Measurements from ENCODE around the gene FSTL3.
A peak's percentile ranks its signal among the peaks of the same experiment; 100 is the strongest.
"Not testable (repeated sequence)": the region's sequence is repeated elsewhere in the genome, so short reads cannot be mapped to it uniquely, and the experiment has no call there.

FSTL3 gene

GRCh38 chr19:666985-667573, 9.1 kb upstream of the FSTL3 start:
- H3K4me3 ChIP-seq (ENCODE audit: low read length): not testable (repeated sequence)
- peaks cover 11% of the 10 kb centered on the region for H3K4me1 ChIP-seq (ENCODE audit: control insufficient read depth, insufficient read depth, low read length)

DNA sequence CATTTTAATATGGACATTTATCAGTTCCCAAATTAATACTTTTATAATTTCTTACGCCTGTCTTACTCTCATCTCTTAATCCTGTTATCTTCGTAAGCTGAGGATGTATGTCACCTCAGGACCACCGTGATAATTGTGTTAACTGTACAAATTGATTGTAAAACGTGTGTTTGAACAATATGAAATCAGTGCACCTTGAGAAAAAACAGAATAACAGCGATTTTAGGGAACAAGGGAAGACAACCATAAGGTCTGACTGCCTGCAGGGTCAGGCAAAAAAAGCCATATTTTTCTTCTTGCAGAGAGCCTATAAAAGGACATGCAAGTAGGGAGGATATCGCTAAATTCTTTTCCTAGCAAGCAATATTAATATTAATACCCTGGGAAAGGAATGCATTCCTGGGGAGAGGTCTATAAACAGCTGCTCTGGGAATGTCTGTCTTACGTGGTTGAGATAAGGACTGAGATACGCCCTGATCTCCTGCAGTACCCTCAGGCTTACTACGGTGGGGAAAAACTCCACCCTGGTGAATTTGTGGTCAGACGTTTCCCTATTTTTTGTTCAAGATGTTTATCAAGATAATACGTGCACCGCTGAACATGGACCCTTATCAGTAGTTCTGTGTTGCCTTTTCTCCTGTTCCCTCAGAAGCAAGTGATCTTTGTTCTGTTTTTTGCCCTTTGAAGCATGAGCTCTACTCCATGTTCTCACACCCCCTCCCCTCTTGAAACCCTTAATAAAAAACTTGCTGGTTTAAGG, 7.3 kb upstream of the FSTL3 start:
- H3K4me3 ChIP-seq (ENCODE audit: low read length); H3K36me3 ChIP-seq (ENCODE audit: insufficient read depth, low read length); H3K9ac ChIP-seq (ENCODE audit: low read depth, low read length); H3K4me2 ChIP-seq (ENCODE audit: low read length); H3K27me3 ChIP-seq (ENCODE audit: control insufficient read depth, insufficient read depth, low read length); H3K4me1 ChIP-seq (ENCODE audit: control insufficient read depth, insufficient read depth, low read length); H3K9me3 ChIP-seq (replicated peaks; ENCODE audit: low read length): not testable (repeated sequence)

More at GRCh38 chr19:666985-667573, 9.1 kb upstream of the FSTL3 start:
- not testable (repeated sequence) for H3K4me2 ChIP-seq (ENCODE audit: low read length); H3K9ac ChIP-seq (ENCODE audit: low read depth, low read length); H3K9me3 ChIP-seq (replicated peaks; ENCODE audit: low read length); H3K36me3 ChIP-seq (ENCODE audit: insufficient read depth, low read length); H3K27me3 ChIP-seq (ENCODE audit: control insufficient read depth, insufficient read depth, low read length)

- Histone ChIP-seq H3K9me3 (replicated peaks; ENCODE audit: low read length) (no peaks in the 10 kb centered on the region), H3K4me2 (ENCODE audit: low read length) (no peak overlapping the region), H3K9ac (ENCODE audit: low read depth, low read length) (no peak overlapping the region), H3K36me3 (ENCODE audit: insufficient read depth, low read length) (no peaks in the 10 kb centered on the region), H3K4me1 (ENCODE audit: control insufficient read depth, insufficient read depth, low read length) (peaks cover 5% of the 10 kb centered on the region), H3K27me3 (ENCODE audit: control insufficient read depth, insufficient read depth, low read length) (no peaks in the 10 kb centered on the region), H3K4me3 (ENCODE audit: low read length) (no peak overlapping the region)
These were observed 5.5 kb upstream of the FSTL3 start for GRCh38 chr19:670609-671075.

- no peaks in the 10 kb centered on the region for H3K9me3 ChIP-seq (replicated peaks; ENCODE audit: low read length)
- H3K4me1 ChIP-seq (ENCODE audit: control insufficient read depth, insufficient read depth, low read length): peaks cover 25% of the 10 kb centered on the region
- H3K9ac ChIP-seq (ENCODE audit: low read depth, low read length): no peak overlapping the region
- H3K36me3 ChIP-seq (ENCODE audit: insufficient read depth, low read length): peaks cover 7% of the 10 kb centered on the region
- H3K27me3 ChIP-seq (ENCODE audit: control insufficient read depth, insufficient read depth, low read length): no peaks in the 10 kb centered on the region
- no peak overlapping the region for H3K4me2 ChIP-seq (ENCODE audit: low read length)
- H3K4me3 ChIP-seq (ENCODE audit: low read length): no peak overlapping the region
These were observed 1.7 kb upstream of the FSTL3 start for GRCh38 chr19:674282-675151.

DNA sequence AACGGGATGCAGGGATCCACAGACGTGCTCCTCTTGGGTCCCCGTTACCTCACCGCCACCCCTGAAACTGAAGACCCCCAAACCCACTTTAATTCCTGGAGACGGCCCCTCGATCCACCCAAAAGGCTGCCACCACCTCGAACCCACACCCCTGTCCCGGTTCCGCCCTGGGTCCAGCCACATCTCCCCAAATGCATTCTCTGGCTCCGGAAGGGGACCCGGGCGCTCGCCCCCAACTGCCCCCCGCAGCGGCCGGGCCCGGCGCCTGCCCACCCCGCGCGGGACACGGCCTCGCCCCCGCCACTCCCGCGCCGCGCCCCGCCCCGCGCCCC, 219 bp upstream of the FSTL3 start:
- peak overlapping the region; percentile 96 for H3K4me3 ChIP-seq (ENCODE audit: low read length)
- H3K4me1 ChIP-seq (ENCODE audit: control insufficient read depth, insufficient read depth, low read length): peaks cover 30% of the 10 kb centered on the region
- H3K4me2 ChIP-seq (ENCODE audit: low read length): peak overlapping the region; percentile 100
- H3K9me3 ChIP-seq (replicated peaks; ENCODE audit: low read length): no peaks in the 10 kb centered on the region
- peak overlapping the region; percentile 97 for H3K9ac ChIP-seq (ENCODE audit: low read depth, low read length)
- no peaks in the 10 kb centered on the region for H3K27me3 ChIP-seq (ENCODE audit: control insufficient read depth, insufficient read depth, low read length)
- peaks cover 7% of the 10 kb centered on the region for H3K36me3 ChIP-seq (ENCODE audit: insufficient read depth, low read length)

DNA sequence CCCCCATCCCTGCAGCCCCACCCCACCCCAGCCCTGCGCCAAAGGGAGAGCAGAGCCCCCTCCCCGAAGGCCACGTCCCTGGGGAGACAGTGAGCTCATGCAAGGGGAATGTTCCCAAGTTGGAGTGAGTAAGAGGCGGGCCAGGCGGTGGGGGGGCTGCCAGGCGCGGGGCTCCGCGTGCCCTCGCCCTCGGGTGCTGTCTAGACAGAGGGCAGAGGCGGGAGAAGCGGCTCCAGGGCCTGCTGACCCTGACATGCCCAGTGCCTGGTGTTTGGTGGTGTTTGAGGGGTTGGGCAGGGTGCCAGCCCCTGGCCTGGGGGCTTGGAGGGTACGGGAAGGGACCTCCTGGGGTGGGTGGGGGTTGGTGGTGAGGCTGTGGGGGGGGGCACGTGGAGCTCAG, 1.0 kb downstream of the FSTL3 start:
- H3K4me1 ChIP-seq (ENCODE audit: control insufficient read depth, insufficient read depth, low read length): peaks cover 30% of the 10 kb centered on the region
- peak overlapping the region; percentile 100 for H3K4me2 ChIP-seq (ENCODE audit: low read length)
- H3K4me3 ChIP-seq (ENCODE audit: low read length): peak overlapping the region; percentile 96
- H3K9me3 ChIP-seq (replicated peaks; ENCODE audit: low read length): no peaks in the 10 kb centered on the region
- peak overlapping the region; percentile 97 for H3K9ac ChIP-seq (ENCODE audit: low read depth, low read length)
- no peaks in the 10 kb centered on the region for H3K27me3 ChIP-seq (ENCODE audit: control insufficient read depth, insufficient read depth, low read length)
- peaks cover 17% of the 10 kb centered on the region for H3K36me3 ChIP-seq (ENCODE audit: insufficient read depth, low read length)

- H3K9me3 ChIP-seq (replicated peaks; ENCODE audit: low read length): no peaks in the 10 kb centered on the region
- H3K27me3 ChIP-seq (ENCODE audit: control insufficient read depth, insufficient read depth, low read length): no peaks in the 10 kb centered on the region
- H3K4me3 ChIP-seq (ENCODE audit: low read length): peak overlapping the region; percentile 96
- H3K4me2 ChIP-seq (ENCODE audit: low read length): peak overlapping the region; percentile 100
- peaks cover 30% of the 10 kb centered on the region for H3K4me1 ChIP-seq (ENCODE audit: control insufficient read depth, insufficient read depth, low read length)
- H3K36me3 ChIP-seq (ENCODE audit: insufficient read depth, low read length): peaks cover 23% of the 10 kb centered on the region
- H3K9ac ChIP-seq (ENCODE audit: low read depth, low read length): peak overlapping the region; percentile 97
These were observed 1.6 kb downstream of the FSTL3 start for GRCh38 chr19:677601-678436.

GRCh38 chr19:678791-679388, 2.7 kb downstream of the FSTL3 start:
- Histone ChIP-seq H3K36me3 (ENCODE audit: insufficient read depth, low read length) (peaks cover 25% of the 10 kb centered on the region), H3K9ac (ENCODE audit: low read depth, low read length) (peak overlapping the region; percentile 73), H3K4me1 (ENCODE audit: control insufficient read depth, insufficient read depth, low read length) (peaks cover 30% of the 10 kb centered on the region), H3K4me3 (ENCODE audit: low read length) (peak overlapping the region; percentile 88), H3K9me3 (replicated peaks; ENCODE audit: low read length) (no peaks in the 10 kb centered on the region), H3K27me3 (ENCODE audit: control insufficient read depth, insufficient read depth, low read length) (no peaks in the 10 kb centered on the region), H3K4me2 (ENCODE audit: low read length) (peak overlapping the region; percentile 100)

DNA sequence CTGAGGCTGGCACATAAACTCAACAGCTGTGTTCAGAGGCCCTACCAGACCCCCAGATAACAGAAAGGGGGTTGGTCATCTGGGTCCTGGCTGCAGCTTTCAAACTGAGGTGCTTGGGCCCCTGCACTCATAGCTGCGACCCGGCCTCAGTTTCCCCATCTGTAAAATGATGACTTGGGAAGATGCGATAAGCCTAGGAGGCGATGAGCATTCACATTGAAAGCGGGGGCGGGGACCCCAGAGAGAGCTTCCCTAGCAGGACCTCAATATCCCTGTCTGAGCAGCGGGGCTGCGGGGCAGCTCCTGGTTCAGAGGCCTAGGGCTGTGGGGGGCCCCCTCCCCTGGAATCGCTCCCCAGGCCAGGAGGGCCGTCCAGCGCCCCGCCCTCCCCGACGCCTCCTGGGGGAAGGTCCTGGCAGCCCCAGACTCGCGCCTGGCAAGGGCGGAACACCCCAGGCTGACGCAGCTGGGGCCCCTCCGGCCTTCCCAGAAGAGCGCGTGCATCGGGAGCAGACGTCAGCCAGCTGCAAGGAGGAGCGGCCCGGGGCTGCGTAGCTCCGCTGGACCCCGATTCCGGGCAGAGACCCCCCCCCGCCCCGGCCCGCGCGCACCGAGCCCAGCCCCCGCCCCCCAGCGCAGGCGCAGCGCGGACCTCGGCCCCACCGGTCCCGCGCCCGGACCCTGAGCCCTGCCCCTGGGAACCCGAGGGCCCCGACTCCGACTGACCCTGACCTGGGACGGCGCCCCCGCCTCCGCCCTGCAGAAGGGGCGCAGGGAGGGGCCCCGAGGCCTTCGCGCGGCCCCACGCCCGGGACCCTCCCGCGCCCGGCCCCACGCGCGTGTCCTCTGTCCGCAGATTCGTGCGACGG, 3.5 kb downstream of the FSTL3 start:
- H3K9ac ChIP-seq (ENCODE audit: low read depth, low read length): peak overlapping the region; percentile 90
- peak overlapping the region; percentile 88 for H3K4me3 ChIP-seq (ENCODE audit: low read length)
- H3K4me1 ChIP-seq (ENCODE audit: control insufficient read depth, insufficient read depth, low read length): peaks cover 30% of the 10 kb centered on the region

More for the DNA sequence above, 3.5 kb downstream of the FSTL3 start:
- peaks cover 25% of the 10 kb centered on the region for H3K36me3 ChIP-seq (ENCODE audit: insufficient read depth, low read length)
- no peaks in the 10 kb centered on the region for H3K27me3 ChIP-seq (ENCODE audit: control insufficient read depth, insufficient read depth, low read length)
- no peaks in the 10 kb centered on the region for H3K9me3 ChIP-seq (replicated peaks; ENCODE audit: low read length)
- peak overlapping the region; percentile 100 for H3K4me2 ChIP-seq (ENCODE audit: low read length)

All from skeletal muscle satellite cell (primary cell).